B cell (primary cell): ENCODE measurements around the gene NRG4. TPM values are rescaled to one million over a fixed set of nuclear protein-coding genes. Genes with fewer than 3 reads are reported as not detected.

ENCODE experiments used
- ATAC-seq: fragments of 200-7000 bp; cut with Tn5 transposase; one replicate; pipeline ENCODE4 v1.10.0; 2021; ENCODE audit warnings: low read depth, mild to moderate bottlenecking, moderate number of reproducible peaks, moderate library complexity
- CTCF ChIA-PET: fragments of 350-600 bp; sonication (Branson Sonifier 250); formaldehyde crosslinking; loops from one replicate; lab custom pipeline; 2021; ENCODE audit warnings: antibody characterized with exemption, inconsistent platforms; lab: Charles Lee
- POLR2A ChIA-PET: fragments of 350-600 bp; sonication (Branson Sonifier 250); formaldehyde crosslinking; loops from one replicate; lab custom pipeline; 2021; ENCODE audit warnings: antibody characterized with exemption; lab: Charles Lee
- DNase-seq: peaks from one replicate; pipeline ENCODE4 v3.0.0; 2013
- H2AFZ ChIP-seq: 2 replicates; pipeline ENCODE4 v1.6.1; 2012; ENCODE audit warnings: mild to moderate bottlenecking, low read depth, low read length; ENCODE audit not compliant: insufficient read depth, poor library complexity, severe bottlenecking
- H3K27ac ChIP-seq, 2 donors: 1 replicate in 1 of 2; 2 replicates in 1 of 2; pipeline ENCODE4 v1.5.1; 2012 to 2013; ENCODE audit warnings: low read length in 2 of 2, mild to moderate bottlenecking in 2 of 2, moderate library complexity in 1 of 2
- H3K27me3 ChIP-seq, 4 experiments: fragments of 200-600 bp in 1 of 4; sonication (generic) in 1 of 4; replicated peaks in 1 of 4; 1 replicate in 2 of 4; 2 replicates in 2 of 4; pipeline versions ENCODE4 v1.6.1 to v1.7.0; 2013 to 2016; ENCODE audit warnings: low read length in 3 of 4, mild to moderate bottlenecking in 2 of 4, mixed read lengths in 1 of 4, moderate library complexity in 1 of 4; ENCODE audit not compliant: insufficient read depth in 4 of 4, control insufficient read depth in 3 of 4; ENCODE audit errors: control extremely low read depth in 1 of 4
- H3K36me3 ChIP-seq, 2 experiments: replicated peaks in 1 of 2; 1 replicate in 1 of 2; 2 replicates in 1 of 2; pipeline versions ENCODE4 v1.6.1 to v1.7.1; 2013; ENCODE audit warnings: low read length in 1 of 2; ENCODE audit not compliant: insufficient read depth in 2 of 2, control insufficient read depth in 1 of 2; ENCODE audit errors: control extremely low read depth in 1 of 2, extremely low read depth in 1 of 2
- H3K4me1 ChIP-seq, 2 donors: fragments of 200-600 bp in 1 of 2; sonication (generic) in 1 of 2; 1 replicate in 1 of 2; 2 replicates in 1 of 2; pipeline versions ENCODE4 v1.5.1 to v1.6.1; 2013 to 2017; ENCODE audit warnings: low read length in 2 of 2; ENCODE audit not compliant: control insufficient read depth in 2 of 2, insufficient read depth in 2 of 2
- H3K4me2 ChIP-seq: replicated peaks from 2 replicates; pipeline ENCODE3; 2012; ENCODE audit warnings: mild to moderate bottlenecking, low read depth, low read length; ENCODE audit not compliant: poor library complexity, severe bottlenecking
- H3K4me3 ChIP-seq, 5 experiments: fragments of 200-600 bp in 1 of 5; sonication (generic) in 1 of 5; 1 replicate in 3 of 5; 2 replicates in 2 of 5; pipeline versions ENCODE4 v1.5.1 to v1.7.0; 2011 to 2016; ENCODE audit warnings: low read length in 4 of 5, mild to moderate bottlenecking in 4 of 5, low read depth in 2 of 5, control low read depth in 1 of 5, moderate library complexity in 1 of 5; ENCODE audit not compliant: insufficient read depth in 1 of 5; ENCODE audit errors: control extremely low read depth in 1 of 5, extremely low read depth in 1 of 5
- H3K79me2 ChIP-seq: fragments of 200-600 bp; sonication (generic); one replicate; pipeline ENCODE4 v1.6.0; 2016; ENCODE audit warnings: low read length; ENCODE audit not compliant: control insufficient read depth, insufficient read depth
- H3K9ac ChIP-seq: fragments of 200-600 bp; sonication (generic); 2 replicates; pipeline ENCODE4 v1.6.1; 2017; ENCODE audit warnings: mild to moderate bottlenecking, low read length, moderate library complexity
- H3K9me3 ChIP-seq, 3 donors: one replicate each; pipeline versions ENCODE4 v1.6.1 to v1.7.1; 2013; ENCODE audit warnings: low read length in 2 of 3; ENCODE audit not compliant: control insufficient read depth in 2 of 3, insufficient read depth in 1 of 3; ENCODE audit errors: control extremely low read depth in 1 of 3
- H4K20me1 ChIP-seq: 2 replicates; pipeline ENCODE4 v1.6.0; 2012; ENCODE audit warnings: mild to moderate bottlenecking, low read length; ENCODE audit not compliant: insufficient read depth, control insufficient read depth, poor library complexity, severe bottlenecking
- H3K27ac Mint-ChIP-seq: one replicate; pipeline ENCODE4 v1.8.0; 2021; ENCODE audit warnings: mixed read lengths
- H3K27me3 Mint-ChIP-seq: one replicate; pipeline ENCODE4 v1.8.0; 2021; ENCODE audit warnings: mixed read lengths
- H3K4me1 Mint-ChIP-seq: one replicate; pipeline ENCODE4 v1.8.0; 2021; ENCODE audit warnings: mixed read lengths
- H3K4me3 Mint-ChIP-seq: one replicate; pipeline ENCODE4 v1.8.0; 2021; ENCODE audit warnings: mixed read lengths
- H3K9me3 Mint-ChIP-seq: one replicate; pipeline ENCODE4 v1.8.0; 2022; ENCODE audit warnings: mixed read lengths; ENCODE audit not compliant: insufficient read depth
- EZH2 ChIP-seq: IDR thresholded peaks from 2 replicates; pipeline ENCODE4 v1.6.1; 2012; ENCODE audit warnings: borderline replicate concordance, low read depth, mild to moderate bottlenecking, moderate library complexity, low read length; ENCODE audit not compliant: insufficient read depth, poor library complexity, severe bottlenecking
- WGBS: methylation state at CpG from one replicate; pipeline ENCODE4 v1.1.5; 2013; ENCODE audit warnings: missing lambda C conversion rate; ENCODE audit not compliant: insufficient coverage; 5-methylcytosine and 5-hydroxymethylcytosine counted together
- intact Hi-C: fragments of 100-400 bp; cut with micrococcal nuclease; formaldehyde crosslinking; loops from one replicate; pipeline ENCODE4 v1.10.0; 2022
- polyA plus RNA-seq: library from polyadenylated mRNA; depleted of rRNA; stranded (reverse); fragments of >200 nt; gene quantifications from 2 replicates; pipeline ENCODE4 v1.2.3, GENCODE V29; 2012
- total RNA-seq, 2 donors: library from RNA; stranded (reverse); fragments of 120-200 nt in 1 of 2; gene quantifications; 1 replicate in 1 of 2; 2 replicates in 1 of 2; pipeline versions ENCODE4 v1.2.3 to v1.2.4, GENCODE V29; 2013 to 2022
- TF ChIP-seq, protein P1 (sequence below): fragments of 200-600 bp; IDR thresholded peaks from one replicate; pipeline ENCODE4 v1.8.0; 2022; ENCODE audit warnings: antibody characterized with exemption, mild to moderate bottlenecking

NRG4 gene
- total and polyA plus RNA-seq, 2 donors (not counting 1 experiment from before 2014, with no cell fraction given), result 0.37 TPM; not detected in 1

DNA sequence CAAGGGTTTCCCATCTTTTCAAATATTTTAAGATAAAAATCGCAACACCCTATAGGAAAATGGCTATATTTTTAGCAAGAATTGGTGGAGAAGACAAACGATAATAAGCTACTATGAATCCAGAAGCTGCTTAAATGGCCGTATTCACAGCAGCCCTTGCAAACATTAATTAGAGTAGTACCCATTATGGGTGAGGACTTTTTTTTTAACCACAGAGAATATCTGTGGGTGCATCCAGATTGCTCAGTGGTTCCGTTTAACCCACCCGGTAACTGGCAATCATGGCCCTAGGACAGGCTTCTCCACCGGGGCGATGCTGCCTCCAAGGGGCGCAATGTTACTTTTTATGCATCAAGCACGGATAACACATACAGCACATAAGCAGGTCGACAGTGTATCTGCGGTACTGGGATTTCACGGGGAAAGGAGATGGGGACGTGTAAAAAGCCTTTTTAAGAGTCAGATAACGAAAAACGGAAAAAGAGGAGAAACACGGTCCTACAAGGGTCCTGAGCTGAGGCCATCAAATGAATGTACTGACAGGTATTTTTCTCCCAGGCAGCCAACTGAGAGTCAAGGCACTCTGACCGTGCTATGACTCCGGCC lies 46.6 kb upstream of the NRG4 start:
- CTCF ChIA-PET, result interaction anchor here (1.1 to 6.7 kb wide), 5 partner anchors 34 to 249 kb away, joined by 3 to 97 read pairs (median 3); no protein-coding TSS in a partner anchor
- peak overlapping the region; percentile 95 for H3K4me2 ChIP-seq

More for the DNA sequence above, 46.6 kb upstream of the NRG4 start:
- Histone ChIP-seq H3K9ac (peak overlapping the region; percentile 63), H3K27ac (no peak overlapping the region), H2AFZ (peak overlapping the region; percentile 71), H3K4me3 (peak overlapping the region; percentile 0 to 65 (median 53)), H3K79me2 (no peaks in the 10 kb centered on the region), H3K27me3 (peaks cover 0 to 33% (median 20%) of the 10 kb centered on the region in 4 experiments), H4K20me1 (no peaks in the 10 kb centered on the region), H3K4me1 (peaks cover 33 to 35% of the 10 kb centered on the region in 2 donors), H3K36me3 (no peaks in the 10 kb centered on the region), H3K9me3 (no peaks in the 10 kb centered on the region)
- ATAC-seq (no peak), DNase-seq (peak; percentile 48)
- intact Hi-C loops, result loop anchor here (5.0 kb wide), 3 partner anchors 93 to 217 kb away; partner anchors contain the start of genes FBXO22 and UBE2Q2
- POLR2A ChIA-PET, result no interaction called here
- H3K4me1 Mint-ChIP-seq, result peaks cover 36% of the 10 kb centered on the region
- peak overlapping the region; percentile 82 for H3K4me3 Mint-ChIP-seq
- H3K9me3 Mint-ChIP-seq, result no peaks in the 10 kb centered on the region
- TF ChIP-seq EZH2, result no peak
- TF ChIP-seq, protein P1, sequence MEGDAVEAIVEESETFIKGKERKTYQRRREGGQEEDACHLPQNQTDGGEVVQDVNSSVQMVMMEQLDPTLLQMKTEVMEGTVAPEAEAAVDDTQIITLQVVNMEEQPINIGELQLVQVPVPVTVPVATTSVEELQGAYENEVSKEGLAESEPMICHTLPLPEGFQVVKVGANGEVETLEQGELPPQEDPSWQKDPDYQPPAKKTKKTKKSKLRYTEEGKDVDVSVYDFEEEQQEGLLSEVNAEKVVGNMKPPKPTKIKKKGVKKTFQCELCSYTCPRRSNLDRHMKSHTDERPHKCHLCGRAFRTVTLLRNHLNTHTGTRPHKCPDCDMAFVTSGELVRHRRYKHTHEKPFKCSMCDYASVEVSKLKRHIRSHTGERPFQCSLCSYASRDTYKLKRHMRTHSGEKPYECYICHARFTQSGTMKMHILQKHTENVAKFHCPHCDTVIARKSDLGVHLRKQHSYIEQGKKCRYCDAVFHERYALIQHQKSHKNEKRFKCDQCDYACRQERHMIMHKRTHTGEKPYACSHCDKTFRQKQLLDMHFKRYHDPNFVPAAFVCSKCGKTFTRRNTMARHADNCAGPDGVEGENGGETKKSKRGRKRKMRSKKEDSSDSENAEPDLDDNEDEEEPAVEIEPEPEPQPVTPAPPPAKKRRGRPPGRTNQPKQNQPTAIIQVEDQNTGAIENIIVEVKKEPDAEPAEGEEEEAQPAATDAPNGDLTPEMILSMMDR, result no peak
- H3K27ac Mint-ChIP-seq, result peak overlapping the region; percentile 28
- WGBS, result 2% methylated on average over 11 of the region's 18 CpGs
- peaks cover 34% of the 10 kb centered on the region for H3K27me3 Mint-ChIP-seq
